NCI-H748 (cell line): ENCODE data around the gene CCDC188.

Experiments
- DNase-seq: peaks from one replicate; lab custom pipeline; 2025; ENCODE audit not compliant: unreplicated experiment; lab: John Stamatoyannopoulos, UW

CCDC188 gene

GRCh38 chr22:20108757-20109230, 42.1 kb downstream of the CCDC188 start:
- DNase-seq = no peak

DNA sequence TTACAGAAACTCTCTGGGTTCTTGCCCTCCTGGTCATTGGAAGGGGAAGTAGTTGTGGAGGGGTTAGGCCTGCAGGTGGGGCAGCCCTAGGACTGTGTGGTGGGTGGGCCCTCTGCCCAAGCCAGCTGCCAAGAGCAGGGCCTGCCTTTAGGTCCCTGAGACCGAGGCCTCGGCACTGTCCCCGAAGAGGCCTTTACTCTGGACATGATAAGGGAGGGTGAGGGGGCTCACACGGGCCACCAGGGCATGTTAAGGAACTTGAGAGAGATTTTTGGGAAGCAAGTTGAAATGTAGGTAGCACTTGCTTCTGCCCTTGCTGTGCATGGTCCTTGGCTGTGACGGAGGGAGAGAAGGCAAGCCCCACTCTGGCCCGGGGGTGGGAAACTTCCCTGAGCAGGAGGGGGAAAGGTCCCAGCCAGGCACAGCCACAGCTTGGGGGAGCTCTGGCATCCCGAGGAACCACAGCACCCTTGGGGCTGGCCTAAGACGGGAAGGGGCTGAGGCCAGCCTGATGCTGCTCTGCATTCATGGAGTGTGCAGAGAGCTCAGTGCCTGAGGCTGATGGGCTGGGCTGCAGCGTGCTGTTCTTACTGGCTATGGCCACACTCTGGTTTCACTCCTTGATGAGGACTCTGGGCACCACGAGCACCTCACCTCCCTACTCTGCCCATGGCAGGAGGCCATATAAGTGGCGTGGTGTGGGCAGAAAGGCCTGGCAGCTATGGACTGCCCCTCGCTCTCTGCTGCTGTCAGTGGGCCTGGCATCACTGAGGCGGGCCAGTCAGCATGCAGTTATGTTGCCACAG, 42.7 kb downstream of the CCDC188 start:
- no peak for DNase-seq

GRCh38 chr22:20107471-20107901, 43.4 kb downstream of the CCDC188 start:
- DNase-seq = no peak

- DNase-seq = no peak
Observed at GRCh38 chr22:20106849-20107237, 44.0 kb downstream of the CCDC188 start.

DNA sequence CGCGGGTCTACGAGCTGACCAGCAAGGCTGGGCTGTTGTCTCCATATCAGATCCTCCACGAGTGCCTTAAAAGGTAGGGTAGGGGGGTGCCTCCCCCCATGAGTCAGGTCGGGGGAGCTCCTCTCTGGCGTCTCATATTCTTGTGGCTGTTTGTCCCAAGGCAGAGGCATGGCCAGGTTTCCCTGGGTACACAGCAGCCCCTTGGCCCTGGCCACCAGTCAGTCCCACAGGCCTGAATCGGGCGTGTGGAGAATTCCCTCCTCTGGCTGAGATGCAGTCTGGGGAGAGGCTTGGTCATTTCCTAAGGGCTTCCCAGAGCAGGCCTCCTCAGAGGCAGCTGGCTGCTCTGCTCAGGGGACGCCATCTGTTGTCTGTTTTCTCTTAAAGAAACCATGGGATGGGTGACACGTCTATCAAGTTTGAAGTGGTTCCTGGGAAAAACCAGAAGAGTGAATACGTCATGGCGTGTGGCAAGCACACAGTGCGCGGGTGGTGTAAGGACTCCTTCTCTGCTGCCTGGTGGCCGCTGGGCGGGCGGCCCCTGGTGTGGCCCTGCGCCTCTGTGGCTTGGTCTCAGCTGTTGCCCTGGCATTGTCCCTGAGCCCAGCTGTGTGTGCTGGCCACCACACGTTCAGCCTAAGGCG, 44.5 kb downstream of the CCDC188 start:
- no peak for DNase-seq

GRCh38 chr22:20105456-20106204, 45.2 kb downstream of the CCDC188 start:
- no peak for DNase-seq

GRCh38 chr22:20102203-20102780, 48.6 kb downstream of the CCDC188 start:
- no peak for DNase-seq

DNA sequence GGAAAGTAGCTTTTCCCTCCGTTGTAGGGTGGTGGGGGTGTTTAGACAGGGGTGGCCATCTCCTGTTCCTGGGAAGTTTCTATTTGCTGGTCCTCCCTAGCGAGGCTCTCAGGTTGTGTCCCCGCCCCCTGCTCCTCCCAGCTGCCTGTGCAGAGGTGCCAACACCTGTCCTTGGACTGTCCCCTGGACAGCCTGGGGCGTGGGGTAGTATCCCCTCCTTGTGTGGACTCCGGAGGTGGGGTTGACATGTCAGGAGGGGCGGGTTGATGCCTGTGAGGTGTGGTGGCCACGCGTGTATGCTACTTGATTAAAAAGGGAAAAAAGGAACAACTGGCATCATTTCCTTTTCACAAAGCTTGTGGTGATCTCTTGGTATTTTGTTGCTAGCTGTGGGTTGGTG, 49.2 kb downstream of the CCDC188 start:
- no peak for DNase-seq

DNA sequence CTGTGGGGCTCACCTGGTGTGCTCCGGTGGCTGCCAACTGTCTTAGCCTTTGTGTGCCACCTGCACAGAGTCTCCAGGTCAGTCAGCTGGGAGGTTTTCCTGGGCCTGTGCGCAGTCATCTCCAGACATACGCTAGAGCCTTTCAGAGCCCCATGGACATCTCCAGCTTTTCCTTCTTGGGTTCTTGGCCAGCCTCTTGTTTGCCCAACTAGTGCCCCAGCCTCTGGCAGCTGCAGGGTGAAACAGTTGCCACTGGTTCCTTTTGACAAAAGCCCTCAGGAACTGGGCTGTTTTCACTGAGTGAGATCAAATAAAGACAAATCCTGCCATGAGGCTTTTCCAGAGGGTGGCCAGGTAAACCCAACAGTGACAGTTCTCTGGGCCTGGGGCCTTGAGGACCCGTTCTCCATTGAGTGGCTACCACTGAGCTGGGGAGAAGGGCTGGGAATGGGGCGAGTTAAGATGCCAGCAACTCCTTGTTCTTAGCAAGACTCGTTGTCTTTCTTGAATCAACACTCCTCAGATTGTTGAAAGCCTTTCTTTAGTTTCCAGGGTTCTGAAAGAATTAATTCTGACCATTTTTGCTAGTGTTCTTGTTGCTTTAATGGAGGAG, 51.6 kb downstream of the CCDC188 start:
- DNase-seq = no peak
